Medulla oblongata (tissue), 1 donor: ENCODE results near the gene HHAT.

Source experiments
- DNase-seq: peaks from one replicate; pipeline ENCODE4 v3.0.0-alpha.2; 2015; ENCODE audit errors: extremely low spot score

HHAT gene

DNA sequence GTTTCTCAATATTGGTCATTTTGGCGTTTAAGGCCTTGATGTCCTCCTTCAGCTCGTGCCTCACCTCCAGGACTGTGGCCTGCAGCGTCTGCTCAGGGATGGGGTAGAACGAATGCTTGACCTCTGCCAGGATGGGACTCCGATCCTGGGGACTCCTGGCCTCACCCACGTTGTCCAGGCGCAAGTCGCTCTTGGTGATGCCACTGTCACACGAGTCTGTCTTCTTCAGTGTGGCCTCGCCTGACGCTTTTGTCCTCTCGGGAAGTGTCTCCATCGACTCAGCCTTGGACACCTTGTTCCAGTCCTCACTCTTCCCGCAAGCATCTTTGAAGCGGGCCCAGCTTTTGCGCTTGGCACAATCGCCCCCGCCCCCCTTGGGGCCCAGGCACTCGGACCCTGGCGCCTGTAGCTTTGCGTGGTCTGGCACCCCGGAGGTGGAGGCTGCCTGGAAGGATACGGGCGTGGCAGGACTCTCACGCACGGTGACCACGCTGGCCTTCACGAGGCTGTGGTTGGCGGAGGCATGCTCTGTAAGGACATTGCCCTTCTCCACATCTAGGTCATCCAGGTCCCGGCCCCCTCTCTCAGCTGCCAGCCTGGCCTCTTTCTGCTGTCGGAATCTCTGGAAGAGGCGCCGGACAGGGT is 354.8 kb downstream of the HHAT start:
- DNase-seq, result no peak

DNA sequence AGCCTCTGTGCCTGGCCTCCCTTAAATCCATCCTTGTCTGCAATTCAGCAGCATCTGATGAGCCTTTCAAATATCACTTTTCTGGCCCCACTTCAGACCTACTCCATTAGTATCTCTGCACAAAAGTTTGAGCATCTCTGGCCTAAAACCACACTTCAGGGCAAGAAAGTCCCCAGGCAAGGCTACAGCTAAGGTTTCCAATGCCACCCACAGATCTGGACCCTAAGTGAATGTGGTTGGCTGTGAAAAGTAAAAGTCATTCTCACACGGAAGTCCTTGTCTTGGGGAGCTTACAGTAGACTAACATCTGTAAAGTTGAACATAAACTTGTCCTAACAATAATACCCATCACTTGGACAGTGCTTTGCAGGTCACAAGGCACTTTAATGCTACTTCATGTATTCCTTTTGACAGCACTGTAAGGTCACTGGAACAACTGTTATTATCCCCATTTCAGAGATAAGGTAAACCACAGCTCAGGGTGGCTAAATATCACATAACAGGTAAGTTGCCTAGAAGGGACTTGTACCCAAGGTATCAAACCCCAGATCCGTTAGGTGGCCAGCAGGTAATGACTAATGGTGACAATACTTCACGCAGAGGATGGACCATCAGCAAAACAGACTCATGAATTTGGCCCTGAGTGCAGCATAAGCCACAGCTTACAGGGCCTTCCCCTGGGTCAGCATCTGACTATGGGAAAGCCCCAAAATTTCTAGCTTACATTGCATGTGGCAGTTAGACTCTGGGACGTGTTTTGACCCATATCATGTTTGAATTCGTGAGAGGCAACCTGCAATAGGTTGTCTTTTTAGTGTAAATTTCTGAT is 356.0 kb downstream of the HHAT start:
- no peak for DNase-seq

DNA sequence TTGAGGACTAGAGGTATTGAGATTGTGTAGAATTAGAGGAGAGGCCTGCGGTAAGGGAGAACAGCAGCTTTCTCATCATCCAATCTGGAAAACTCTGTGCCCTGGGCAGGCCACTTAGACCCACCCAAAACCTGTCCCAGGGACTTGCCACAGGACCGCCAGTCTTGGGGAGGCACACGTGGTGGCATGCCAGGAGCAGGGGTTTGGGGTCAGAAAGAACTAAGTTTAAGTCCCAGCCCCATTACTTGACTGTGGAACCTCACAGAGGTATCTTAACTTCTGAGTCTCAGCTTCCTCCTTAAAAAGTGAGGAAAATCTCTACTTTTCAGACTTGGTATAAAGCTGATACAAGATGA is 356.6 kb downstream of the HHAT start:
- no peak for DNase-seq

GRCh38 chr1:210686841-210687240 is 358.1 kb downstream of the HHAT start:
- DNase-seq, result no peak

GRCh38 chr1:210687582-210688279 is 359.0 kb downstream of the HHAT start:
- DNase-seq, result no peak

GRCh38 chr1:210688512-210689234 is 360.0 kb downstream of the HHAT start:
- DNase-seq, result no peak

DNA sequence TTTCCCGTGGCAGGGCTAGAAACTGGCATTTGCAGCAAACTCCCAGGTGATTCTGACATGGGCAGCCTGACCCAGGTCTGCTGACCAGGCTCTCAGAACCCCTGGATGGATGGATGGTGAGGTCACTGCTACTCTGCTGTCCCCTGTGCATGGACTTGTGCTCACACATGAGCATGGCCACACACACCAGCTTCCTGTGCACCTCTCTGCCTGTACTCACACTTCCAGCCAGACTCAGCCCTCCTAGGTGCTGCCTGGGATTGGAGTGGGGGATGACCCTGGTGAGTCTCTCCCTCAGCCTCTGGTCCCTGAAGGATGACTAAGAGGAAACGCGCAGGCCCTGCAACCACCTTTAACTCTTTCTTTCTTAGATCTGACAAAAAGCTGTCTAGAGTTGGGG is 361.1 kb downstream of the HHAT start:
- no peak for DNase-seq

- no peak for DNase-seq
Measured at GRCh38 chr1:210690236-210690635, 361.5 kb downstream of the HHAT start.

- no peak for DNase-seq
Measured at GRCh38 chr1:210691039-210691610, 362.4 kb downstream of the HHAT start.

DNA sequence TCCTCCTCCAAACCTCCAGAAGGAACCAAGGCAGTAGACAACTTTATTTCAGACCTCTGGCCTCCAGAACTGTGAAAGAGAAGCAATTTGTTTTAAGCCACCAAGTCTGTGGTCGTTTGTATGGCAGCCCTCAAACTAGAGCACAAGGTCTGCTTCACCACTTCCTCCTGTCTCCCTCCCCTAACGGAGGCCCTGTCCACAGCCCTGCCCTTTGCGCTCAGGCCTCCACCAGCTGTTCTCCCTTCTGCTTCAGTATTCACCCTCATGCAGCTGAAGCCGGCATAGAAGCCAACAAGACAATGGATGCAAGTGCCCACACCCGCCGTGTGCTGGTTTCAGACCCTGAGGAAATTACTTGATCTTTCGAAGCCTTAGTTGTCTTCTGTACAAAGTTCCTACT is 364.1 kb downstream of the HHAT start:
- DNase-seq, result peak; percentile 34

DNA sequence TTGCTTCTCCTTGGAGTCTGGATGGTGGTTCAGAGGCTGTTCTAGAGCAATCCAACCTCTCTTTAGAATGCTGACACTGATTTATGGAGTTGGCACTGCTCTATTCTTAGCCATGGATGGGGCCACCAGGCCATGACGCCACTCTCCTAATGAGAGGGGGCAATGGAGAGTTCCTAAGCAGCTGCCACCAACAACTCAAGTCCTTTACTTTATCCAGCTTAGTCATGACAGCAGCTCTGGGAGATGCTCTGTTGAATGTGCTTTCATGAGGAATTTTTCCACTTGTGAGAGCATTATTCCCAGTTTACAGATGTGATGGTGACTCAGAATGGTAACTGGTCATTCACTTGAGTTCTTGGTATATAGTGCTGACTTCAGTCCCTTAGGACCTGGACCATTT is 366.3 kb downstream of the HHAT start:
- DNase-seq, result no peak

DNA sequence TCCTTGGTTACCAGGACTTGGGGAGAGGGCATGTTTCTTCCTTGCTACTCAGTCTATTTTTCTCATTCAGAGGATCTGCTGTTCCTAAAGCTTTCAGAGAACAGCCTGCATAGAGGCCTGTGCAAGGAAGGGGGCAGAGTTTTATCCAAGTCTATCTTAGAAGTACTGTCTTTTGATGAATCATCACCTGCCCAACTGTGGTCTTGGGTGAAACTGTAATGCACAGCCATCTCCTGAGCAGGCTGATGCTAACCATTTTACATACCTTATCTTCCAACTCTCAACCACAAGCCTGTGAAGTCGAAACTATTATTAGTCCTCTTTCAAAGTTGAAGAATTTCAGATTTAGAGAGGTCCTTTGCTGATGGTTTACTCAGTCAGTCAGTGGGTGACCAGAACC is 368.0 kb downstream of the HHAT start:
- no peak for DNase-seq

GRCh38 chr1:210697185-210697584 is 368.5 kb downstream of the HHAT start:
- no peak for DNase-seq

DNA sequence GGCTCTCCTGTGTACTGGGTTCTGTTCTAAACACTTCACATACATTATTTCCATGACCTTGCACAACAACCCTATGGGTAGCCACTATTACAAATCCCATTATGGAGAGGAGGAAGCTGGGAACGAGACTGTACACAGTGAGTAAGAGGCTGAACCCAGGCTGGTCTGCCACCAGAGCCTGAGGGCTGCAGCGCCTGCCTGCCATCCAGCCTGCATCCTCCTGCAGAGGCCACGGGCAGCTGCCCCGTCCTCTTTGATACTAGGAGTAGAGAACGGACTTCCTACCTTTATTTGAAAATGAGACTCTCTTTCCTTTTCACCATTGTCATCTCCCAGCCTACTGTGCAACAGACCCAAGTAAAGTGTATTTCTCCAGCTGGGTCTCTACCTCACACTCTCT is 370.0 kb downstream of the HHAT start:
- DNase-seq, result no peak

DNA sequence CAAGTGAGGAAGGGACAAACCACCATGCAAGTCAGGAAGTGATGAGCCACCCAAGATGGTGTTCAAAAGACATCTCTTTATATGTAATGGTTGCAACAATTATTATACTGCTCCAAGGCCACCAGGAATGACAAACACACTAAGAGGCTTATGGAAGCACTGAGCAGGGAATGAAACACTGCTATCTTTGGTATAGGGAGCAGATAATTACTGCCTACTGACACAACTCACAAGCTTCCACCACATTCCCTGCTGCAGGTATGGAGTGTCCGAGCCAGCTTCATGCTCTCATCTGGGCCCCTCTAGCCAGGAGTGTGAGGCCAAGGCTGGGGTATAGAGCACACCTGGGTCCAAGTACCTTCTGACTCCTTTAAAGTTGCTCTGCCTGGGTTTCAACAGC is 371.4 kb downstream of the HHAT start:
- no peak for DNase-seq

DNA sequence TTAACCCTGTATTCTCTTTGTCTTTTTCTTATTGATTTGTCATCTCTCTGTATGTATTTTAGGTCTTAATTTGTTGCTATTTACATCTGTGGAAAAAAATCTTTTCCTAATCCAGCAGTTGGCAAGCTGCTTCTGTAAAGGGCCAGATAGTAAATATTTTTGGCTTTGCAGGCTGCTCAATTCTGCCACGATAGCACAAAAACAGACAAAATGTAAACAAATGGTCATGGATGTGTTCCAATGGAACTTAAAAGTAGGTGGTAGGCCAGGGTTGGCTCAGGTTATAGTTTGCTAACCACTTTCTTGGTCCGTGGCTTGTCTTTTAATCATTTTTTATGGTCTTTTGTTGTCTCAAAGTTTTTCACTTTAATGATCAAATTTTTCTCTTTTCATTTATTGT is 371.8 kb downstream of the HHAT start:
- no peak for DNase-seq

DNA sequence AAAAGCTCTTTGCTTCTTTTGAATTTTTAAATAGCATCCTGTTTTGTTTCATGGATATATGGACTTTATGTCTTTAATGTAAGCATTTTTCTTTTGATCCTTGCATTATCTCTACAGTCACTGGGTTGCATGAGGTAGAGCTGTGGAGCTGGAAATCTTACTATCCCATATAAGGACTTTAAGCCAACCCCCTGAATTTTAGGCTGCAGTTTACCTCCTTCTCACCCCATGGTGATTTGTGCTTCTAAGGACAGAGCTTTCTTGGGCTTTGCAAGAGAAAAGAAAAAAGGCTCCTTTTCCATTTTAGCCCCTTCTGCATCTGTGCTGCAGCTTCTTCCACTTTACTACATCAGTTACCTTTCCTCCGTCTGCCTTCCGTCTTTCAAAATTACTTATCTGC is 373.8 kb downstream of the HHAT start:
- DNase-seq, result no peak

- DNase-seq, result no peak
Measured at GRCh38 chr1:210703593-210703992, 374.9 kb downstream of the HHAT start.

GRCh38 chr1:210705086-210705485 is 376.4 kb downstream of the HHAT start:
- no peak for DNase-seq

- DNase-seq, result no peak
Measured at GRCh38 chr1:210706246-210706645, 377.5 kb downstream of the HHAT start.

DNA sequence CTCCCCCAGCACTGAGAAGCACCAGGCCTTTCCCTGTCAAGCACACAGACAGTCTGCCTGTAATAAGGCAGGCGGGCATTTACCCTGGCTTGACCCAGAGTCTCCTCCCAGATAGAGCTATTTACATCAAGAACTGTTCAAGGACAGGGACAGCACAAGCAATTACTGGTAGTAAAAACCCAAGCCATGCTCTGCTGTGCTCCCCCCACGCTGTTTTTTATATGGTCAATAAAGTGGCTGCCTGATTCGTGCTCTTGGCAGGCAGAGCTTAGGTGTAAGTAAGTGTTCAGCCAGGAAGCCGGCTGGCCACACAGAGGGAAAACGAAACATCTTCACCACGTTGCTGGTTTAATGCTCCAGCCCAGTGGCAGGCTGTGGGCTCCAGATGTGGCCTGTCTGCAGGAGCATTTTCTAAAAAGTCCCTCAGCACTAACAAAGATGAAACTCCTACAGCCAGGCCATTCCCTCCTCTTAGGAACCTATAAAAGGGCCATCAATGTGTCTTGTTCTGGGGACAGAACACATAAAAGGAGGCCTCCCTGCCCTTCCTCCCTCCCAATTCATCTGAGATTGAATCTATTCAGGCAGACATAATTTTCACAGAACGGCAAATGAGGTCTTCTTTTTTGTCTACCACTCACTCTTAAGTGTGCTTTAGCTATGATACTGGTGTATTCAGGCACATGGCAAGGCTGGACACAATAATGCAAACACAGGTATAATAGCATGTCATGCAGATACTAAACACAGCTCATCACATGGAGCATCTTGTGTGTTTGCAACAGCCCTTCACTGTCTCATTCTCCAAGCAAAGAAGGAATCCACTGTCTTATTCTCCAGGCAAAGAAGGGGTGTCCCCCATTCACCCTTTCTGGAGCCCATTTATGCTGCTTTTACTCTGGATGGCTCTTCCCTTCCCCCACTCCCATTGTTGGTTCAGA is 378.9 kb downstream of the HHAT start:
- no peak for DNase-seq
